Bronchus fibroblast of lung (primary cell): ENCODE data around the gene LRP2BP. TPM values are rescaled to one million over a fixed set of nuclear protein-coding genes. Genes with fewer than 3 reads are reported as not detected.

Experiments
- total RNA-seq: library from RNA; depleted of rRNA; stranded (reverse); fragments of >200 nt; gene quantifications from 2 replicates; pipeline ENCODE4 v1.2.3, GENCODE V29; 2015

The LRP2BP gene
- under 0.01 and 0.34 TPM in 2 replicates for total RNA-seq

GRCh38 chr4:185395238-185395955, at the start of gene LRP2BP:
LRP2BP (minus strand) TSS chr4:185395924; CDS start chr4:185378186, 17,738 bp downstream.

GRCh38 chr4:185425647-185426352, 30.1 kb upstream of the LRP2BP start, which contains the start of gene UFSP2:
UFSP2 (minus strand) TSS chr4:185425964; CDS start chr4:185425868, 96 bp downstream.

GRCh38 chr4:185396724-185397385, 1.1 kb upstream of the LRP2BP start, which contains the start of gene ANKRD37:
ANKRD37 (plus strand) TSS chr4:185396841; CDS start chr4:185396924, 83 bp downstream.

Other genes with a start within 250 kb of the LRP2BP start
- gene CFAP97, start 191.9 kb downstream of the LRP2BP start, total RNA-seq, result 19.0 and 24.2 TPM in 2 replicates
- 6.7 and 7.7 TPM in 2 replicates for gene SNX25, start 186.3 kb downstream of the LRP2BP start, total RNA-seq
- gene ANKRD37, start 917 bp upstream of the LRP2BP start, total RNA-seq, result 1.9 and 2.2 TPM in 2 replicates
- 23.6 and 25.7 TPM in 2 replicates for gene UFSP2, start 30.0 kb upstream of the LRP2BP start, total RNA-seq
- gene CCDC110, start 75.8 kb upstream of the LRP2BP start, total RNA-seq, result 0.45 TPM in 1 of 2 replicates, not detected in the other
- gene PDLIM3, start 139.6 kb upstream of the LRP2BP start, total RNA-seq, result 7.9 and 20.1 TPM in 2 replicates